Liver (tissue), 9 donors: ENCODE results near the gene METTL14. TPM values are rescaled to one million over a fixed set of nuclear protein-coding genes. Genes with fewer than 3 reads are reported as not detected.

Experiments
- DNase-seq: peaks from one replicate; pipeline ENCODE4 v3.0.0-alpha.2; 2017; ENCODE audit warnings: low spot score
- H3K27ac ChIP-seq, 2 donors: one replicate each; pipeline ENCODE4 v1.7.0; 2013; ENCODE audit warnings: inconsistent platforms in 2 of 2, low read length in 2 of 2, control low read depth in 1 of 2, low read depth in 1 of 2, mild to moderate bottlenecking in 1 of 2
- H3K27me3 ChIP-seq, 4 donors: one replicate each; pipeline versions ENCODE4 v1.6.1 to v1.7.0; 2013; ENCODE audit warnings: low read length in 3 of 4, inconsistent platforms in 1 of 4, mild to moderate bottlenecking in 1 of 4, moderate library complexity in 1 of 4; ENCODE audit not compliant: control insufficient read depth in 4 of 4, insufficient read depth in 4 of 4
- H3K36me3 ChIP-seq, 4 donors: one replicate each; pipeline versions ENCODE4 v1.6.1 to v1.7.0; 2013; ENCODE audit warnings: low read length in 3 of 4, mild to moderate bottlenecking in 3 of 4, low read depth in 1 of 4, moderate library complexity in 1 of 4; ENCODE audit not compliant: control insufficient read depth in 4 of 4, insufficient read depth in 3 of 4
- H3K4me1 ChIP-seq, 4 donors: one replicate each; pipeline versions ENCODE4 v1.6.1 to v1.7.0; 2013; ENCODE audit warnings: low read length in 3 of 4, mild to moderate bottlenecking in 3 of 4, moderate library complexity in 1 of 4; ENCODE audit not compliant: control insufficient read depth in 4 of 4, insufficient read depth in 4 of 4
- H3K4me3 ChIP-seq, 3 donors: one replicate each; pipeline versions ENCODE4 v1.6.1 to v1.7.0; 2013; ENCODE audit warnings: low read length in 3 of 3, control low read depth in 1 of 3, low read depth in 1 of 3, mild to moderate bottlenecking in 1 of 3
- H3K9ac ChIP-seq, 2 donors: one replicate each; pipeline ENCODE4 v1.7.0; 2013; ENCODE audit warnings: low read length in 2 of 2, mild to moderate bottlenecking in 2 of 2, moderate library complexity in 2 of 2, control low read depth in 1 of 2, low read depth in 1 of 2
- H3K9me3 ChIP-seq, 4 donors: one replicate each; pipeline versions ENCODE4 v1.6.1 to v1.7.0; 2013; ENCODE audit warnings: low read length in 3 of 4; ENCODE audit not compliant: control insufficient read depth in 4 of 4
- ATF3 ChIP-seq: IDR thresholded peaks from 2 replicates; pipeline ENCODE4 v1.6.1; 2016; ENCODE audit warnings: antibody characterized with exemption
- EGR1 ChIP-seq, 2 donors: IDR thresholded peaks; 2 replicates each; pipeline ENCODE4 v1.6.1; 2016 to 2018; ENCODE audit warnings: antibody characterized with exemption in 2 of 2, low read depth in 2 of 2
- FOXA1 ChIP-seq: IDR thresholded peaks from 2 replicates; pipeline ENCODE4 v1.6.1; 2016; ENCODE audit warnings: antibody characterized with exemption
- FOXA2 ChIP-seq: IDR thresholded peaks from 2 replicates; pipeline ENCODE4 v1.6.1; 2016; ENCODE audit warnings: antibody characterized with exemption
- GABPA ChIP-seq, 2 donors: IDR thresholded peaks in 1 of 2; conservative IDR thresholded peaks in 1 of 2; 2 replicates each; pipeline ENCODE4 v1.6.1; 2016; ENCODE audit warnings: antibody characterized with exemption in 2 of 2, mild to moderate bottlenecking in 1 of 2, moderate library complexity in 1 of 2
- HNF4A ChIP-seq, 2 donors: conservative IDR thresholded peaks; 2 replicates each; pipeline ENCODE4 v1.6.1; 2016; ENCODE audit warnings: antibody characterized with exemption in 2 of 2, mild to moderate bottlenecking in 2 of 2
- HNF4G ChIP-seq: IDR thresholded peaks from 2 replicates; pipeline ENCODE4 v1.6.1; 2016; ENCODE audit warnings: antibody characterized with exemption
- JUND ChIP-seq, 2 donors: IDR thresholded peaks; 2 replicates each; pipeline ENCODE4 v1.6.1; 2016; ENCODE audit warnings: antibody characterized with exemption in 2 of 2
- NR2F2 ChIP-seq: IDR thresholded peaks from 2 replicates; pipeline ENCODE4 v1.6.1; 2016; ENCODE audit warnings: antibody characterized with exemption
- RAD21 ChIP-seq, 2 donors: IDR thresholded peaks; 2 replicates each; pipeline ENCODE4 v1.6.1; 2016; ENCODE audit warnings: antibody characterized with exemption in 2 of 2, mild to moderate bottlenecking in 2 of 2
- REST ChIP-seq: IDR thresholded peaks from 2 replicates; pipeline ENCODE4 v1.6.1; 2016; ENCODE audit warnings: antibody characterized with exemption, mild to moderate bottlenecking
- RXRA ChIP-seq, 2 donors: IDR thresholded peaks; 2 replicates each; pipeline ENCODE4 v1.6.1; 2017 to 2018; ENCODE audit warnings: antibody characterized with exemption in 2 of 2, mild to moderate bottlenecking in 1 of 2
- SP1 ChIP-seq: IDR thresholded peaks from 2 replicates; pipeline ENCODE4 v1.6.1; 2018; ENCODE audit warnings: antibody characterized with exemption, mild to moderate bottlenecking
- TAF1 ChIP-seq: conservative IDR thresholded peaks from 2 replicates; pipeline ENCODE4 v1.6.1; 2016; ENCODE audit warnings: antibody characterized with exemption, mild to moderate bottlenecking
- YY1 ChIP-seq: IDR thresholded peaks from 2 replicates; pipeline ENCODE4 v1.6.1; 2016; ENCODE audit warnings: antibody characterized with exemption, mild to moderate bottlenecking
- ZBTB33 ChIP-seq: IDR thresholded peaks from 2 replicates; pipeline ENCODE4 v1.6.1; 2016; ENCODE audit warnings: antibody characterized with exemption
- WGBS: extraction: QIAGEN DNeasy Blood & Tissue Kit; methylation state at CpG from one replicate; pipeline ENCODE4 v1.1.7; 2013; 5-methylcytosine and 5-hydroxymethylcytosine counted together
- polyA plus RNA-seq, 2 donors: library from polyadenylated mRNA; stranded (reverse) in 1 of 2; unstranded in 1 of 2; fragments of 200-250 nt in 1 of 2; fragments of >200 nt in 1 of 2; fragmentation: Nextera tagmentation in 1 of 2; extraction: Ambion mirVana in 1 of 2; gene quantifications; one replicate each; pipeline versions ENCODE4 v1.2.1 to v1.2.3, GENCODE V29; 2013 to 2015
- total RNA-seq, 2 donors: library from RNA; depleted of rRNA; stranded (reverse); fragments of >200 nt; gene quantifications; one replicate each; pipeline ENCODE4 v1.2.3, GENCODE V29; 2014
- TF ChIP-seq, protein P1 (sequence below): IDR thresholded peaks from 2 replicates; pipeline ENCODE4 v1.6.1; 2016; ENCODE audit warnings: antibody characterized with exemption
- TF ChIP-seq, protein P2 (sequence below): fragments of 150-350 bp; IDR thresholded peaks from 2 replicates; pipeline ENCODE4 v1.5.1; 2017; ENCODE audit warnings: improper control_type of control experiment, low read depth, low read length; ENCODE audit not compliant: missing input control
- donor health status: healthy.
- donor health status: healthy.
- donor health status: healthy.
- donor health status: healthy.
- donor health status: healthy.

Gene METTL14
- total and polyA plus RNA-seq, 4 donors, result 8.2 to 25.5 (median 16.7) TPM

GRCh38 chr4:118760092-118760491 is 74.9 kb downstream of the METTL14 start:
- Histone ChIP-seq H3K36me3 (peaks cover 3 to 17% (median 13%) of the 10 kb centered on the region in 4 donors), H3K9ac (no peak overlapping the region), H3K9me3 (no peaks in the 10 kb centered on the region), H3K27ac (no peak overlapping the region), H3K4me3 (no peak overlapping the region), H3K4me1 (peaks cover 0 to 52% (median 35%) of the 10 kb centered on the region in 4 donors), H3K27me3 (no peaks in the 10 kb centered on the region)
- 89% methylated on average over 3 of the region's 3 CpGs for WGBS
- no peak for TF ChIP-seq ZBTB33
- no peak for TF ChIP-seq HNF4G
- no peak for TF ChIP-seq GABPA (IDR thresholded peaks at IDR 0.05 in 1 of 2, conservative IDR thresholded peaks at IDR 0.05 in 1 of 2)
- no peak for TF ChIP-seq YY1
- TF ChIP-seq REST, result no peak
- no peak for TF ChIP-seq JUND (IDR thresholded peaks at IDR 0.05)
- no peak for TF ChIP-seq ATF3
- no peak for DNase-seq

DNA sequence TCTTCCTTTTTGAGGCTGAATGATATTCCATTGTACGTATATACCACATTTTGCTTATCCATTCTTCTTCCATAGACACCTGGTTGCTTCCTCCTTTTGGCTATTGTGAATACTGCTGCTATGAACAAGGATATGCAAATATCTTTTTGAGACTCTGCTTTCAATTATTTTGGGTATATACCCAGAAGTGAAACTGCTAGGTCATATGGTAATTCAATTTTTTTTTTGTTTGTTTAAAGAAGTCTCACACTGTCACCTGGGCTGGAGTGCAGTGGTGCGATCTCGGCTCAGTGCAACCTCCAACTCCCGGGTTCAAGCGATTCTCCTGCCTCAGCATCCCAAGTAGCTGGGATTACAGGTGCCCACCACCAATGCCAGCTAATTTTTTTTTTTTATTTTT is 75.3 kb downstream of the METTL14 start:
- H3K36me3 ChIP-seq, result peaks cover 3 to 21% (median 13%) of the 10 kb centered on the region in 4 donors
- no peak overlapping the region for H3K27ac ChIP-seq
- H3K4me3 ChIP-seq, result no peak overlapping the region
- no peaks in the 10 kb centered on the region for H3K9me3 ChIP-seq
- 94% methylated on average over 5 of the region's 5 CpGs for WGBS
- no peak overlapping the region for H3K9ac ChIP-seq
- H3K27me3 ChIP-seq, result no peaks in the 10 kb centered on the region
- no peak for DNase-seq
- TF ChIP-seq FOXA1 (no peak), RAD21 (IDR thresholded peaks at IDR 0.05) (no peak), GABPA (IDR thresholded peaks at IDR 0.05 in 1 of 2, conservative IDR thresholded peaks at IDR 0.05 in 1 of 2) (no peak), HNF4A (conservative IDR thresholded peaks at IDR 0.05) (no peak), ATF3 (no peak), SP1 (no peak), ZBTB33 (no peak), NR2F2 (no peak), RXRA (IDR thresholded peaks at IDR 0.05) (no peak), TAF1 (no peak), YY1 (no peak), FOXA2 (no peak), HNF4G (no peak), JUND (IDR thresholded peaks at IDR 0.05) (no peak), EGR1 (IDR thresholded peaks at IDR 0.05; ENCODE audit: low read depth in 2 of 2) (no peak), REST (no peak)
- TF ChIP-seq, protein P1, sequence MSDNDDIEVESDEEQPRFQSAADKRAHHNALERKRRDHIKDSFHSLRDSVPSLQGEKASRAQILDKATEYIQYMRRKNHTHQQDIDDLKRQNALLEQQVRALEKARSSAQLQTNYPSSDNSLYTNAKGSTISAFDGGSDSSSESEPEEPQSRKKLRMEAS, result no peak
- TF ChIP-seq, protein P2, sequence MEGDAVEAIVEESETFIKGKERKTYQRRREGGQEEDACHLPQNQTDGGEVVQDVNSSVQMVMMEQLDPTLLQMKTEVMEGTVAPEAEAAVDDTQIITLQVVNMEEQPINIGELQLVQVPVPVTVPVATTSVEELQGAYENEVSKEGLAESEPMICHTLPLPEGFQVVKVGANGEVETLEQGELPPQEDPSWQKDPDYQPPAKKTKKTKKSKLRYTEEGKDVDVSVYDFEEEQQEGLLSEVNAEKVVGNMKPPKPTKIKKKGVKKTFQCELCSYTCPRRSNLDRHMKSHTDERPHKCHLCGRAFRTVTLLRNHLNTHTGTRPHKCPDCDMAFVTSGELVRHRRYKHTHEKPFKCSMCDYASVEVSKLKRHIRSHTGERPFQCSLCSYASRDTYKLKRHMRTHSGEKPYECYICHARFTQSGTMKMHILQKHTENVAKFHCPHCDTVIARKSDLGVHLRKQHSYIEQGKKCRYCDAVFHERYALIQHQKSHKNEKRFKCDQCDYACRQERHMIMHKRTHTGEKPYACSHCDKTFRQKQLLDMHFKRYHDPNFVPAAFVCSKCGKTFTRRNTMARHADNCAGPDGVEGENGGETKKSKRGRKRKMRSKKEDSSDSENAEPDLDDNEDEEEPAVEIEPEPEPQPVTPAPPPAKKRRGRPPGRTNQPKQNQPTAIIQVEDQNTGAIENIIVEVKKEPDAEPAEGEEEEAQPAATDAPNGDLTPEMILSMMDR, result no peak
- H3K4me1 ChIP-seq, result peaks cover 0 to 51% (median 35%) of the 10 kb centered on the region in 4 donors
